Measurements from ENCODE around the gene SPATS1. TPM values are rescaled to one million over a fixed set of nuclear protein-coding genes. Genes with fewer than 3 reads are reported as not detected.
"Not testable (repeated sequence)": the region's sequence is repeated elsewhere in the genome, so short reads cannot be mapped to it uniquely, and the experiment has no call there.

Gene SPATS1
- total and polyA plus RNA-seq, 2 donors (not counting 1 experiment from before 2014, with no cell fraction given) = not detected

DNA sequence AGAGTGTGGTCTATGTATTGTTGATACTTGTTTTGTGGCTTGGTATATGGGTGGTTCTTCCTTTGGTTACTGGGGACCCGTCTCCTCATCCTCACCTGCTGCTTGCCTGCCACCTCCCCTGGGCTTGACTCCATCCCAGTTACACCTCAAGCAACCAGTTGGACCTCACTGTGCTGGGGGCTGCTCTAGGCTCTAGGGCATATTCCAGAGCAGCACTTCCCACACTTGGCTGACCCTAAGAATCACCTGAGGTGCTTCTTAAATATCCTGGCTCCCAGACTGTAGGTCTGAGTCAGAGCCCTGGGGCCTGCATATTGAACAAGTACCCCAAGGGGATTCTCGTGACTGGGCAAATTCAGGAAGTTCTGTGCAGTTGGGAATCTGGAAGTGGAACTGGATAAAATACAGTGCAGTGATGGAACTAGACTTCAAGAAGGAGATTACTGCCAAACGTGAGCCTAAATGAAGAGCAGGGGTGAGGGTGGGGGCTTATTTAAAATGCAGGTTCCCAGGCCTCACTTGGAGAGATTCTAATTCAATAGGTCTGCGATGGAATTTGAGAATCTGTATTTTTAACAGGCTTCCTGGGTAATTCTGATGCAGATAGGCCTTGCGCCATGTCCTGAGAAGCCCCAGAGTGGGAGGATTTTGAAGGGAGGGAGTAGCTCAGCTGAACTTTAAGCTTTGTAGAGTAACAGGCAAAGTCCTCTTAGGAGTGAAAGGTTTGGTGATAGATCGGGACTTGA lies 7.6 kb downstream of the SPATS1 start:
- intact Hi-C loops (cut with micrococcal nuclease) = no loop called here
- no peak overlapping the region for H3K27ac Mint-ChIP-seq
- H3K27me3 Mint-ChIP-seq = peaks cover 21% of the 10 kb centered on the region
- TF ChIP-seq, protein P1, sequence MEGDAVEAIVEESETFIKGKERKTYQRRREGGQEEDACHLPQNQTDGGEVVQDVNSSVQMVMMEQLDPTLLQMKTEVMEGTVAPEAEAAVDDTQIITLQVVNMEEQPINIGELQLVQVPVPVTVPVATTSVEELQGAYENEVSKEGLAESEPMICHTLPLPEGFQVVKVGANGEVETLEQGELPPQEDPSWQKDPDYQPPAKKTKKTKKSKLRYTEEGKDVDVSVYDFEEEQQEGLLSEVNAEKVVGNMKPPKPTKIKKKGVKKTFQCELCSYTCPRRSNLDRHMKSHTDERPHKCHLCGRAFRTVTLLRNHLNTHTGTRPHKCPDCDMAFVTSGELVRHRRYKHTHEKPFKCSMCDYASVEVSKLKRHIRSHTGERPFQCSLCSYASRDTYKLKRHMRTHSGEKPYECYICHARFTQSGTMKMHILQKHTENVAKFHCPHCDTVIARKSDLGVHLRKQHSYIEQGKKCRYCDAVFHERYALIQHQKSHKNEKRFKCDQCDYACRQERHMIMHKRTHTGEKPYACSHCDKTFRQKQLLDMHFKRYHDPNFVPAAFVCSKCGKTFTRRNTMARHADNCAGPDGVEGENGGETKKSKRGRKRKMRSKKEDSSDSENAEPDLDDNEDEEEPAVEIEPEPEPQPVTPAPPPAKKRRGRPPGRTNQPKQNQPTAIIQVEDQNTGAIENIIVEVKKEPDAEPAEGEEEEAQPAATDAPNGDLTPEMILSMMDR (IDR thresholded peaks at IDR 0.05) = no peak
- TF ChIP-seq EZH2 (IDR thresholded peaks at IDR 0.05; ENCODE audit: borderline replicate concordance, insufficient read depth, low read depth, low read length, poor library complexity, severe bottlenecking) = no peak
- Histone ChIP-seq H4K20me1 (ENCODE audit: control insufficient read depth, insufficient read depth, low read length, poor library complexity, severe bottlenecking) (no peaks in the 10 kb centered on the region), H2AFZ (ENCODE audit: insufficient read depth, low read depth, low read length, poor library complexity, severe bottlenecking) (no peak overlapping the region), H3K4me3 (ENCODE audit: control extremely low read depth in 1 of 5, extremely low read depth in 1 of 5, insufficient read depth in 1 of 5, low read depth in 2 of 5, low read length in 4 of 5) (no peak overlapping the region), H3K27ac (ENCODE audit: low read length in 2 of 2) (no peak overlapping the region), H3K4me2 (replicated peaks; ENCODE audit: low read depth, low read length, poor library complexity, severe bottlenecking) (no peak overlapping the region), H3K36me3 (replicated peaks in 1 of 2; ENCODE audit: control extremely low read depth in 1 of 2, control insufficient read depth in 1 of 2, extremely low read depth in 1 of 2, insufficient read depth in 2 of 2, low read length in 1 of 2) (no peaks in the 10 kb centered on the region), H3K4me1 (ENCODE audit: control insufficient read depth in 2 of 2, insufficient read depth in 2 of 2, low read length in 2 of 2) (no peaks in the 10 kb centered on the region), H3K9ac (ENCODE audit: low read length) (no peak overlapping the region), H3K9me3 (ENCODE audit: control extremely low read depth in 1 of 3, control insufficient read depth in 2 of 3, insufficient read depth in 1 of 3, low read length in 2 of 3) (no peaks in the 10 kb centered on the region), H3K27me3 (replicated peaks in 1 of 4; ENCODE audit: control extremely low read depth in 1 of 4, control insufficient read depth in 3 of 4, insufficient read depth in 4 of 4, low read length in 3 of 4) (peaks cover 0 to 8% (median 2%) of the 10 kb centered on the region in 4 experiments), H3K79me2 (ENCODE audit: control insufficient read depth, insufficient read depth, low read length) (no peaks in the 10 kb centered on the region)
- no peak for DNase-seq
- ATAC-seq (ENCODE audit: low read depth) = no peak
- POLR2A ChIA-PET = no interaction called here
- H3K4me1 Mint-ChIP-seq = no peaks in the 10 kb centered on the region
- no peaks in the 10 kb centered on the region for H3K9me3 Mint-ChIP-seq (ENCODE audit: insufficient read depth)
- H3K4me3 Mint-ChIP-seq = no peak overlapping the region
- 91% methylated on average over 5 of the region's 6 CpGs for WGBS (ENCODE audit: insufficient coverage)
- CTCF ChIA-PET = no interaction called here

DNA sequence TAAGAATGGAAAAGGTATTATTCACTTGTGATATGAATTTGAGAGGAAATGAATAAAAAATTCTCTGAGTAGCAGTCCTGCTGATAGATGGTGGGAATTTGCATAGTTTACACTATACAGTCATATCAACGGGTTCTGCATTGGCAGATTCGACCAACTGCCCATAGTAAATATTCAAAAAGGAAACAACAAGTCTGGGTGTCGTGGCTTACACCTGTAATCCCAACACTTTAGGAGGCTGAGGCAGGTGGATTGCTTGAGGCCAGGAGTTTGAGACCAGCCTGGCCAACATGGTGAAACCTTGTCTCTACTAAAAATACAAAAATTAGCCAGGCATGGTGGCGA lies 8.2 kb downstream of the SPATS1 start:
- CTCF ChIA-PET; intact Hi-C loops (cut with micrococcal nuclease); H2AFZ ChIP-seq (ENCODE audit: insufficient read depth, low read depth, low read length, poor library complexity, severe bottlenecking); H3K9ac ChIP-seq (ENCODE audit: low read length); H3K4me2 ChIP-seq (replicated peaks; ENCODE audit: low read depth, low read length, poor library complexity, severe bottlenecking); H3K4me3 ChIP-seq (ENCODE audit: control extremely low read depth in 1 of 5, extremely low read depth in 1 of 5, insufficient read depth in 1 of 5, low read depth in 2 of 5, low read length in 4 of 5); H3K27ac ChIP-seq (ENCODE audit: low read length in 2 of 2); H3K79me2 ChIP-seq (ENCODE audit: control insufficient read depth, insufficient read depth, low read length); ATAC-seq (ENCODE audit: low read depth); H3K4me1 ChIP-seq (ENCODE audit: control insufficient read depth in 2 of 2, insufficient read depth in 2 of 2, low read length in 2 of 2); H3K27ac Mint-ChIP-seq; H3K4me1 Mint-ChIP-seq; H3K9me3 Mint-ChIP-seq (ENCODE audit: insufficient read depth); H3K4me3 Mint-ChIP-seq; H3K27me3 ChIP-seq (replicated peaks in 1 of 4; ENCODE audit: control extremely low read depth in 1 of 4, control insufficient read depth in 3 of 4, insufficient read depth in 4 of 4, low read length in 3 of 4); H3K36me3 ChIP-seq (replicated peaks in 1 of 2; ENCODE audit: control extremely low read depth in 1 of 2, control insufficient read depth in 1 of 2, extremely low read depth in 1 of 2, insufficient read depth in 2 of 2, low read length in 1 of 2); H4K20me1 ChIP-seq (ENCODE audit: control insufficient read depth, insufficient read depth, low read length, poor library complexity, severe bottlenecking); POLR2A ChIA-PET; H3K9me3 ChIP-seq (ENCODE audit: control extremely low read depth in 1 of 3, control insufficient read depth in 2 of 3, insufficient read depth in 1 of 3, low read length in 2 of 3); DNase-seq: not testable (repeated sequence)
- H3K27me3 Mint-ChIP-seq = peaks cover 16% of the 10 kb centered on the region
- no CpG with 5 or more reads among the region's 4 CpGs for WGBS (ENCODE audit: insufficient coverage)
